ENCODE data around the gene PDE3B. TPM values are rescaled to one million over a fixed set of nuclear protein-coding genes. Genes with fewer than 3 reads are reported as not detected.
"Not testable (repeated sequence)": the region's sequence is repeated elsewhere in the genome, so short reads cannot be mapped to it uniquely, and the experiment has no call there.

Gene PDE3B
- total and polyA plus RNA-seq, 2 of the 4 experiments (the other 2 are of a cell fraction): 0.21 to 1.3 TPM

DNA sequence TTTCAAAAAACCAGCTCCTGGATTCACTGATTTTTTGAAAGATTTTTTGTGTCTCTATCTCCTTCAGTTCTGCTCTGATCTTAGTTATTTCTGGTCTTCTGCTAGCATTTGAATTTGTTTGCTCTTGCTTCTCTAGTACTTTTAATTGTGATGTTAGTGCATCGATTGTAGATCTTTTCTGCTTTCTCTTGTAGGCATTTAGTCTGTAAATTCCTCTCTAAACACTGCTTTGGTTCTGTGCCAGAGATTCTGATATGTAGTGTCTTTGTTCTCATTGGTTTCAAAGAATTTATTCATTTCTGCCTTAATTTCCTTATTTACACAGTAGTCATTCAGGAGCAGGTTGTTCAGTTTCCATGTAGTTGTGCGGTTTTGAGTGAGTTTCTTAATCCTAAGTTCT is 96.9 kb downstream of the PDE3B start:
- dilution Hi-C loops (cut with HindIII; ENCODE audit: low sequenced_read_pairs, unreplicated experiment); H3K36me3 ChIP-seq (ENCODE audit: control insufficient read depth, insufficient read depth, low read length); H2BK20ac ChIP-seq (ENCODE audit: low read depth, low read length); H3K56ac ChIP-seq (ENCODE audit: extremely low read depth, insufficient read depth, low read length); H3K18ac ChIP-seq (ENCODE audit: low read depth, low read length); H2BK15ac ChIP-seq (ENCODE audit: low read depth, low read length); H4K5ac ChIP-seq (ENCODE audit: low read depth, low read length); H3K27ac ChIP-seq (ENCODE audit: insufficient read depth, low read length); H2AFZ ChIP-seq (replicated peaks; ENCODE audit: low read length, poor library complexity); H2AK5ac ChIP-seq (ENCODE audit: low read depth, low read length); H2AK9ac ChIP-seq (replicated peaks; ENCODE audit: low read depth, low read length, poor library complexity); H3K4me1 ChIP-seq (ENCODE audit: control insufficient read depth, insufficient read depth, low read length); H3K9me1 ChIP-seq (ENCODE audit: insufficient read depth, low read length); H2BK120ac ChIP-seq (ENCODE audit: low read depth, low read length); intact Hi-C loops (cut with micrococcal nuclease); H4K91ac ChIP-seq (ENCODE audit: insufficient read depth, low read depth, low read length); H3K9ac ChIP-seq (ENCODE audit: low read depth, low read length); H4K20me1 ChIP-seq (ENCODE audit: insufficient read depth, low read length); H3K4ac ChIP-seq (ENCODE audit: low read depth, low read length); H3K14ac ChIP-seq (replicated peaks; ENCODE audit: low read depth, low read length); H3K9me3 ChIP-seq (ENCODE audit: control insufficient read depth, insufficient read depth, low read length); H3K4me2 ChIP-seq (ENCODE audit: low read depth, low read length); H3K23ac ChIP-seq (ENCODE audit: low read depth, low read length); H2BK5ac ChIP-seq (ENCODE audit: low read depth, low read length, poor library complexity, severe bottlenecking); CTCF ChIA-PET; H4K8ac ChIP-seq (ENCODE audit: low read depth in 2 of 2, low read length in 2 of 2); H3K79me1 ChIP-seq (ENCODE audit: low read depth in 1 of 2, low read length in 2 of 2); H3K27me3 ChIP-seq (ENCODE audit: control insufficient read depth, insufficient read depth, low read length); DNase-seq; H3K4me3 ChIP-seq (ENCODE audit: insufficient read depth, low read depth, low read length); BruUV-seq (replicated peaks); POLR2A ChIA-PET (ENCODE audit: unreplicated experiment); in situ Hi-C loops (cut with MboI; ENCODE audit: low sequenced_read_pairs); ATAC-seq (ENCODE audit: low read depth): not testable (repeated sequence)
- whole genome bisulfite sequencing, 2 experiments (ENCODE audit: extremely low coverage in 2 of 2, insufficient read length in 1 of 2): no CpG with 5 or more reads among the region's 2 CpGs

Data from IMR-90 (cell line).